ENCODE results near the gene ACAT2. TPM values are rescaled to one million over a fixed set of nuclear protein-coding genes. Genes with fewer than 3 reads are reported as not detected.

The ACAT2 gene
- total RNA-seq, 1 donor from 2014 or later: 4.1 TPM

- intact Hi-C loops (cut with DNase I): no loop called here
- DNase-seq (no peak), ATAC-seq (ENCODE audit: poor library complexity) (no peak)
Observed at GRCh38 chr6:159758031-159759001, 3.5 kb upstream of the ACAT2 start.

- ATAC-seq (ENCODE audit: poor library complexity) (no peak), DNase-seq (no peak)
- intact Hi-C loops (cut with DNase I): loop anchor here (5.0 kb wide), 1 partner anchor 67 kb away; the partner anchor contains the start of gene SOD2
Observed at GRCh38 chr6:159759645-159760044, 2.2 kb upstream of the ACAT2 start.

GRCh38 chr6:159760602-159761057, 1.2 kb upstream of the ACAT2 start:
- intact Hi-C loops (cut with DNase I): loop anchor here (5.0 kb wide), 1 partner anchor 68 kb away; the partner anchor contains the start of gene SOD2
- DNase-seq (no peak), ATAC-seq (ENCODE audit: poor library complexity) (no peak)

GRCh38 chr6:159761129-159761872, 544 bp upstream of the ACAT2 start:
- intact Hi-C loops (cut with DNase I): loop anchor here (5.0 kb wide), 1 partner anchor 69 kb away; the partner anchor contains the start of gene SOD2
- no peak for ATAC-seq (ENCODE audit: poor library complexity)
- DNase-seq: peak; percentile 50

- intact Hi-C loops (cut with DNase I): loop anchor here (5.0 kb wide), 1 partner anchor 70 kb away; the partner anchor contains the start of gene SOD2
- DNase-seq (no peak), ATAC-seq (ENCODE audit: poor library complexity) (no peak)
Observed at GRCh38 chr6:159762681-159763293, 942 bp downstream of the ACAT2 start.

- intact Hi-C loops (cut with DNase I): no loop called here
- ATAC-seq (ENCODE audit: poor library complexity) (no peak), DNase-seq (no peak)
Observed at GRCh38 chr6:159766906-159767305, 5.1 kb downstream of the ACAT2 start.

GRCh38 chr6:159769470-159769869, 7.6 kb downstream of the ACAT2 start:
- no peak for ATAC-seq (ENCODE audit: poor library complexity)
- intact Hi-C loops (cut with DNase I): no loop called here
- no peak for DNase-seq

- ATAC-seq (ENCODE audit: poor library complexity): no peak
- intact Hi-C loops (cut with DNase I): no loop called here
- DNase-seq: no peak
Observed at GRCh38 chr6:159772196-159772595, 10.4 kb downstream of the ACAT2 start.

- no peak for DNase-seq
- intact Hi-C loops (cut with DNase I): no loop called here
- ATAC-seq (ENCODE audit: poor library complexity): no peak
Observed at GRCh38 chr6:159777240-159777904, 15.5 kb downstream of the ACAT2 start.

GRCh38 chr6:159778131-159778530, 16.3 kb downstream of the ACAT2 start:
- intact Hi-C loops (cut with DNase I): no loop called here
- no peak for ATAC-seq (ENCODE audit: poor library complexity)
- no peak for DNase-seq

- ATAC-seq (ENCODE audit: poor library complexity): no peak
- DNase-seq: no peak
- intact Hi-C loops (cut with DNase I): no loop called here
Observed at GRCh38 chr6:159778542-159779103, 16.8 kb downstream of the ACAT2 start.

GRCh38 chr6:159788276-159788675, 26.4 kb downstream of the ACAT2 start:
- DNase-seq (no peak), ATAC-seq (ENCODE audit: poor library complexity) (no peak)
- intact Hi-C loops (cut with DNase I): no loop called here

- intact Hi-C loops (cut with DNase I): no loop called here
- DNase-seq: peak; percentile 55
- ATAC-seq (ENCODE audit: poor library complexity): no peak
Observed at GRCh38 chr6:159788753-159789376, 27.0 kb downstream of the ACAT2 start.

- ATAC-seq (ENCODE audit: poor library complexity): peak; percentile 95
- intact Hi-C loops (cut with DNase I): loop anchor here (2.0 kb wide), 1 partner anchor 97 kb away; the partner anchor contains the start of gene SOD2
- DNase-seq: peak; percentile 100
Observed at GRCh38 chr6:159789377-159790148, 27.7 kb downstream of the ACAT2 start, which contains the start of gene TCP1. TSS of gene TCP1 (minus strand) at chr6:159789602. CDS start at chr6:159789468, 134 bp downstream.

- peak; percentile 94 for ATAC-seq (ENCODE audit: poor library complexity)
- intact Hi-C loops (cut with DNase I): loop anchor here (2.0 kb wide), 1 partner anchor 98 kb away; the partner anchor contains the start of gene SOD2
Observed at GRCh38 chr6:159790149-159790955, 28.5 kb downstream of the ACAT2 start, which contains the start of gene MRPL18. TSS of gene MRPL18 (plus strand) at chr6:159790467. CDS start at chr6:159790588, 121 bp downstream.

More at GRCh38 chr6:159790149-159790955, 28.5 kb downstream of the ACAT2 start, which contains the start of gene MRPL18:
- peak; percentile 95 for DNase-seq

Measured in Right ventricle myocardium superior (tissue), 1 donor.